ENCODE measurements around the gene MLLT3.

The MLLT3 gene

DNA sequence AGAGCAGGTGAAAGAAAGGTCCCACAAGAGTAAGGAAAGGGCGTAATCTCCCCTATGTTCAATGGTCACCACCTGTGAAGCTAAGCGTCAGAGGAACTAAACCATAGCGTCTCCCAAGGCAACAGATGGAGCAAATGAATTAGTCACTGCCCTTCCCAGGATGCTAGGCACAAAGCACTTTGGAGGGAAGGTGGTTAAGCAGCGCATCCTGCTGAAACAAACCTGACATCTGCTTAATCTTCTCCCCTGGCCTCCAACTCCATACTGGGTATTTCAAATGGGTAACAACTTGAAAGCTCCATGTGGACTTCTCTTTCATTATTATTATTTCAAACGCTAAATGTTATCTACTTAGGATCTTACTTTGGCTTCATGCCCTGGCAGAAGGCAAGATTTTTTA is 227.3 kb downstream of the MLLT3 start:
- Histone ChIP-seq H3K9me3 (ENCODE audit: low read length) (no peaks in the 10 kb centered on the region), H3K36me3 (ENCODE audit: insufficient read depth, low read length) (no peaks in the 10 kb centered on the region), H3K4me3 (ENCODE audit: low read length) (no peak overlapping the region), H2AFZ (ENCODE audit: low read depth, low read length) (no peak overlapping the region), H3K27me3 (ENCODE audit: insufficient read depth, low read length) (no peaks in the 10 kb centered on the region), H3K4me1 (ENCODE audit: insufficient read depth, low read length) (no peaks in the 10 kb centered on the region)

DNA sequence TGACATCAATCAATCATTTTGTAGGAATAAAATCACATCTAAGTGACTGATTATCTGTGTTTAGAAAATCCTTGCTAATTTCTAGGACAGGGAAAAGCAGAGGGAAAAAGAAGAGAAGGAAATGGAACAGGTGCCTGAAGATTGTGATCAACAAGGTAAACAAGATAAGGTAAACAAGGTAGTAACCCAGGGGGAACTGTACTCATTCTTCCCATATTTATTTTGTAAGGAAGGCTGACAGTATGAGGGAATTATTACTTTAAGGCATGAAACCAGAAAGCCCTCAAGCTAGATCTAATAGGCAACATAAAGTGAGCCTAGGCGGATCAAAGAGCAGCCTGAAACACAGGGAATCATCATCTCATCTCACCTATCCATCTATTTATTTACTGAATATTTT is 231.1 kb downstream of the MLLT3 start:
- Histone ChIP-seq H3K36me3 (ENCODE audit: insufficient read depth, low read length) (no peaks in the 10 kb centered on the region), H3K4me1 (ENCODE audit: insufficient read depth, low read length) (peaks cover 4% of the 10 kb centered on the region), H3K4me3 (ENCODE audit: low read length) (no peak overlapping the region), H3K9me3 (ENCODE audit: low read length) (no peaks in the 10 kb centered on the region), H3K27me3 (ENCODE audit: insufficient read depth, low read length) (no peaks in the 10 kb centered on the region), H2AFZ (ENCODE audit: low read depth, low read length) (no peak overlapping the region)

DNA sequence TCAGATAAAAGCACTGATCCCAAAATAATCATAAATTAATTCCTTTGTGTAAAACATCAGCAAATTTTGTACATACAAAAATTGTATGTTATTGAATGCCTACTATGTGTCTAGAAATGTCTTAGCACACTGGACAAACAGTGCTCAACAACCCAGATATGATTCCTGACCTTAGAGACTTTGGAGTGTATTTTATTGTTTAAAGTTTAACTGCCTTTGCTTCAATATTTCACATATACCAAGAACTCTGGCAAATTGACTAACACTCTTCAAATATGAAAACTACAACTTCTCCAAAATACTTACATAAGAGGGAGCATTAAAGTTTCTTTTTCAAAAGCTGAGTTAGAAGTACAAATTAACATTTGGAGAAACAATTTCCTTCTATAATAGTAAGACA is 231.9 kb downstream of the MLLT3 start:
- Histone ChIP-seq H2AFZ (ENCODE audit: low read depth, low read length) (no peak overlapping the region), H3K9me3 (ENCODE audit: low read length) (no peaks in the 10 kb centered on the region), H3K36me3 (ENCODE audit: insufficient read depth, low read length) (no peaks in the 10 kb centered on the region)

DNA sequence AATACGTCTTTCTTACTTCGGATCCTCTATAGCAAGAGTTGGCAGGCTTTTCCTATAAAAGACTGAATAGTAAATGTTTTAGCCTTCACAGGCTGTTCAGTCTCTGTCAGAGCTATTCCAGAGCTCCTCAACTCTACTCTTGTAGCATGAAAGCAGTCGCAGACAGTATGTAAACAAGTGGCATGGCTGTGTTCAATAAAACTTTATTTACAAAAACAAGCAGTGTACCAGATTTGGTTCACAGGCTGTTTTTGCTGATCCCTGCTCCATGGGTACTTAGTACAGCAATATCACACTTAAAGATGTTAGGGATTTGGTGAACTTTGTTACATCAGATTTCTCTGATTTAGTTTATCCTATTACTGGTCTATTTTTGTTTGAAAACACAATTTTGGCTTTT is 235.2 kb downstream of the MLLT3 start:
- Histone ChIP-seq H3K4me1 (ENCODE audit: insufficient read depth, low read length) (peaks cover 5% of the 10 kb centered on the region), H2AFZ (ENCODE audit: low read depth, low read length) (no peak overlapping the region), H3K27me3 (ENCODE audit: insufficient read depth, low read length) (no peaks in the 10 kb centered on the region), H3K9me3 (ENCODE audit: low read length) (no peaks in the 10 kb centered on the region), H3K4me3 (ENCODE audit: low read length) (no peak overlapping the region), H3K36me3 (ENCODE audit: insufficient read depth, low read length) (no peaks in the 10 kb centered on the region)

More for the DNA sequence above, 231.9 kb downstream of the MLLT3 start:
- Histone ChIP-seq H3K4me1 (ENCODE audit: insufficient read depth, low read length) (peaks cover 5% of the 10 kb centered on the region), H3K4me3 (ENCODE audit: low read length) (no peak overlapping the region), H3K27me3 (ENCODE audit: insufficient read depth, low read length) (no peaks in the 10 kb centered on the region)

DNA sequence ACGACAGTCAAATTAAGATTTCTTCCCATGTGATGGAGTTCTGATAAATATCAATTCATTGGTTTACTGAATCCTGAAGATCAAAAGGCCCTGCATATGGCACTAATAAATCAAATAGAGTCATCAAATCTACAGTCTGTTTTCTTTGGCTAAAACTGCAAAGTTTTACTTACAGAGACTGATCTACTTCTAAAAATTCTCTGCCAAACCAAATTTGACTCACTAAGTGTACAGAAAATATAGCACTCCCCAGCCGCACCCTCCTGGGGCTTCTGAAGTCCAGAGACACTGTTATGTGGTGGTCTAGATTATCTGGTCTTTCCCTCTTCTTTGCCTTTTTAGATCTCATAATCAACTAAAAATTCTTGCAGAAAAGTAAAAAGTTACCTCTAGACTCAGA is 237.7 kb downstream of the MLLT3 start:
- Histone ChIP-seq H3K4me1 (ENCODE audit: insufficient read depth, low read length) (peaks cover 9% of the 10 kb centered on the region), H3K4me3 (ENCODE audit: low read length) (no peak overlapping the region), H3K27me3 (ENCODE audit: insufficient read depth, low read length) (no peaks in the 10 kb centered on the region), H3K36me3 (ENCODE audit: insufficient read depth, low read length) (no peaks in the 10 kb centered on the region), H2AFZ (ENCODE audit: low read depth, low read length) (no peak overlapping the region), H3K9me3 (ENCODE audit: low read length) (no peaks in the 10 kb centered on the region)

DNA sequence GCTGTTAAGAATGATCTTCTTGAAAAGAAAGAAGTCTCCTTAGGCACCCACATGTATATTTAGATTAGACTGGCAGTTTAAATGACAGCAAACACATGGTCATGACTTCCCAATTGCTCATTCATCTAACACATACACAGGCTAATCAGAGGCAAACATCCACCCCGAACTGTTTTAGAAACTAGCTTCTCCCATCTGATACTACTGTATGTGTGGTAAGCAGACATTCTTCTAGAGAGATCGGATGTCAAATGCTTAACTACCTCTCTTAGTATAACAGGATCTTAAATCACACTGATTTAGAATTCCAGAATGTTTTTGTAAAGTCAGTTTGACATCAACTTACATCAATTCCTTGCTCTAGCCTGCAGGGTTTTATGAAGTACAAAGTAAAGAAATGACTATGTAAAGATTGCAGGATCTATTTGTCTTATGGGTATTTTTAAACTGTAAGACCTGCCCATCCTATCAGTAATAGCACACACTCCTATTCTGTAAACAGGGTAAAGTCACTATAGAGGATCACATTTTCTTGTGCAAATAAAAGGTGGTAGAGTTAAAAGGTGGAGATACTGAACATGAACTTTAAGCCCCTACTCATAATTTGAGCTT is 239.7 kb downstream of the MLLT3 start:
- H3K27me3 ChIP-seq (ENCODE audit: insufficient read depth, low read length), result no peaks in the 10 kb centered on the region
- H3K9me3 ChIP-seq (ENCODE audit: low read length), result no peaks in the 10 kb centered on the region
- H3K4me3 ChIP-seq (ENCODE audit: low read length), result no peak overlapping the region
- no peaks in the 10 kb centered on the region for H3K36me3 ChIP-seq (ENCODE audit: insufficient read depth, low read length)
- H2AFZ ChIP-seq (ENCODE audit: low read depth, low read length), result no peak overlapping the region
- H3K4me1 ChIP-seq (ENCODE audit: insufficient read depth, low read length), result peaks cover 11% of the 10 kb centered on the region

DNA sequence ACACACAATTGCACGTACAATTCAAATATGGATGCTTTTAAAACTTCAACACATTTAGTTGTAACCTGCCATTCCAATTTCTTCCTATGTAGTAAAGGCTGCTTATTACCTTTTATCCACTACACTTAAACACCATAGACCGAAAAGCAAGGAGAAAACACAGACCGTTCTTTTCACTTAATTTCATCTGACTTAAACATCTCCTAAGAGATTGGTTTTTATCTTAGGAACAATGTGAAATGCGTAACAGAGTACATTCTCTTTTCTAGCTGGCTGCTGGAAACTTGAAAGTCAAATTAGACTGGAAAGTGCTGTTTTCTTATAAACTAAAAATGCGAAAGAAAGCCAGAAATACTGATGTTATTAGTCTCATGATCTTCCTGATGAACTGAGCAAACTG is 241.8 kb downstream of the MLLT3 start:
- no peaks in the 10 kb centered on the region for H3K9me3 ChIP-seq (ENCODE audit: low read length)
- no peak overlapping the region for H2AFZ ChIP-seq (ENCODE audit: low read depth, low read length)
- no peaks in the 10 kb centered on the region for H3K36me3 ChIP-seq (ENCODE audit: insufficient read depth, low read length)
- H3K27me3 ChIP-seq (ENCODE audit: insufficient read depth, low read length), result no peaks in the 10 kb centered on the region
- H3K4me1 ChIP-seq (ENCODE audit: insufficient read depth, low read length), result peaks cover 6% of the 10 kb centered on the region
- no peak overlapping the region for H3K4me3 ChIP-seq (ENCODE audit: low read length)

DNA sequence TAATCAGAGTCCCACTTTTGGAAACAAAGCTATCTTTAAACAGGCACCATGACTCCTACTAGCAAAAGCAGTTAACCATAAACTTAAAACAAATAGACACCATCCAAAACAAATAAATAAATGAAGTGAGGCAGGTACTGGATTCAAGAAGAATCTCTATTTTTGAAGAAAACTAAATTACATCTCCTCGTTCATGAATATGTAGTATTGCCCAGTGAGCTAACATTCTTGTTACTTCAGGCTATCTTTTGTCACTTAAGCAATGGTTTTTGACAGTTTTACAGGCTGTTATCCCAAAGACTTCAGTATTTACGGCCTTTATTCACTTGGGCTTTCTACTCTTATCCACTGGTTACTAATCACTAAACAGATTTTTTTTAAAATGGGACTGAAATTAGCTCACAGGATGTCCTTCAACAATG is 242.5 kb downstream of the MLLT3 start:
- H3K4me3 ChIP-seq (ENCODE audit: low read length), result no peak overlapping the region
- H3K4me1 ChIP-seq (ENCODE audit: insufficient read depth, low read length), result peaks cover 6% of the 10 kb centered on the region
- no peak overlapping the region for H2AFZ ChIP-seq (ENCODE audit: low read depth, low read length)
- H3K9me3 ChIP-seq (ENCODE audit: low read length), result no peaks in the 10 kb centered on the region
- H3K27me3 ChIP-seq (ENCODE audit: insufficient read depth, low read length), result no peaks in the 10 kb centered on the region
- H3K36me3 ChIP-seq (ENCODE audit: insufficient read depth, low read length), result no peaks in the 10 kb centered on the region

DNA sequence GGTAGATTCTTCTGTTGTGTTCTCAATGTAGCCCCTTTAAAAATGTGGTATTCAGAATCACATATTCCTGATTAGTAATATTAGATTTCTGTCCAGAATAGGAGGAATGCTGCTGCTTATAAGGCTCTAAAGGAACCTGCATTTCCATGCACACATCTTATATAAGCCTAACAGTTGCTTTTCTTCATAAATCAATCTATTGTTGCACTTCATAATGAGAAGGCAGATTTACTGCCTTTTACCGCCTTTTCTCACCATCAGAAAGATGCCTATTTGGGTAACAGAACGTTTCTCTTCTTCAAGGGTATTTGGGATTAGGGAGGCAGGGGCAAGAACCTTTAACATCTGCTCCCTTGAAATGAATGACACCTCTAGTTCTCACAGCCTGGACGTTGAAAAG is 243.4 kb downstream of the MLLT3 start:
- Histone ChIP-seq H3K4me3 (ENCODE audit: low read length) (no peak overlapping the region), H3K9me3 (ENCODE audit: low read length) (no peaks in the 10 kb centered on the region), H3K4me1 (ENCODE audit: insufficient read depth, low read length) (peaks cover 6% of the 10 kb centered on the region), H3K36me3 (ENCODE audit: insufficient read depth, low read length) (no peaks in the 10 kb centered on the region), H2AFZ (ENCODE audit: low read depth, low read length) (no peak overlapping the region), H3K27me3 (ENCODE audit: insufficient read depth, low read length) (no peaks in the 10 kb centered on the region)

DNA sequence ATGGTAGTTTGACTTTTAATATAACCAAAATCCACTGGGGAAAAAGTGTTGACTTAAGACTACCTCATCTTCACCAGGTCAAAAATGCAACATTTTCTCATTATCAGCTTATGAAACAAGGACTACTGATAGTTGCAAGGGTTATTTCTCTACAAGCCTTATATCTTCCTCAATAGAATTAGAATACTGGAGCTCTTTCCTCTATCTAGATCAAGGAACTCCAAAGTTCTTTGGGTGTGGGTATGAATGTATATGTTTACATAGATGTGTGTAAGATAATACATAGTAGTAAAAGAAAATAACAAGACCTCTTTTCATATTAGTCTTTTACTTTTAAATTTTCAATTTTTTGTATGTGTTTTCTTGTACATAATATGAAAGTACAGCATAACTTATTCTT is 244.5 kb downstream of the MLLT3 start:
- no peaks in the 10 kb centered on the region for H3K9me3 ChIP-seq (ENCODE audit: low read length)
- H3K36me3 ChIP-seq (ENCODE audit: insufficient read depth, low read length), result no peaks in the 10 kb centered on the region
- no peaks in the 10 kb centered on the region for H3K27me3 ChIP-seq (ENCODE audit: insufficient read depth, low read length)
- no peak overlapping the region for H2AFZ ChIP-seq (ENCODE audit: low read depth, low read length)
- H3K4me1 ChIP-seq (ENCODE audit: insufficient read depth, low read length), result peaks cover 6% of the 10 kb centered on the region
- H3K4me3 ChIP-seq (ENCODE audit: low read length), result no peak overlapping the region

DNA sequence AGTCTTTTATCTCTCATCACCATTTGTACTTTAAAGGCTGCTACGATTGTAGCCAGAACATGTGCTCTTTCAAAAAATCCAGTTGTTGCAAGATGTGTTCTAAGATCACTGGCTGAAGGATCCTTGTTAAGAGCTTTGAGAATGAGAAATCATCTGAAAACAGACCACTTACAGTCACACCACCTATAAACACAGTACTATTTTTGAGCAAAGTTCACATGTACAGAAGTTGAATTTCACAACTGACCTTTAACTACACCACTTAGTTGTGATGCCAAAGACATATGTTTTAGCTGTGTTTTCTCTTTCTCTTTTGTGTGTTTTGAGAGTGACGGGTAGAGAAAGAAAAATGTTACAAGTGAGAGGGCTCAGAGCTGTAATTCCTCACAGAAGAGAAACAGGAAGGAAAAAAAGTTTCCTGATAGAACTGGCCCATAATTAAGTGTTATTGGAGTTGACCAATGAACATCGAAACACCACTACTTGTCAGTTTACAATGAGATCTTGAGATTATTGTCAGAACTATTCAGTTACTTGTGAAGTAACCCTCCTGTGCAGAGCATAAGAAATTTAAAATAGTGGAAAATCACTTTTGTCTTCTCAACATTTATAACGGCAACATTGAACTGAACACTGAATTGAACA is 245.4 kb downstream of the MLLT3 start:
- H3K4me1 ChIP-seq (ENCODE audit: insufficient read depth, low read length), result peaks cover 6% of the 10 kb centered on the region
- no peak overlapping the region for H2AFZ ChIP-seq (ENCODE audit: low read depth, low read length)
- H3K4me3 ChIP-seq (ENCODE audit: low read length), result no peak overlapping the region
- no peaks in the 10 kb centered on the region for H3K9me3 ChIP-seq (ENCODE audit: low read length)
- H3K27me3 ChIP-seq (ENCODE audit: insufficient read depth, low read length), result no peaks in the 10 kb centered on the region
- H3K36me3 ChIP-seq (ENCODE audit: insufficient read depth, low read length), result no peaks in the 10 kb centered on the region

DNA sequence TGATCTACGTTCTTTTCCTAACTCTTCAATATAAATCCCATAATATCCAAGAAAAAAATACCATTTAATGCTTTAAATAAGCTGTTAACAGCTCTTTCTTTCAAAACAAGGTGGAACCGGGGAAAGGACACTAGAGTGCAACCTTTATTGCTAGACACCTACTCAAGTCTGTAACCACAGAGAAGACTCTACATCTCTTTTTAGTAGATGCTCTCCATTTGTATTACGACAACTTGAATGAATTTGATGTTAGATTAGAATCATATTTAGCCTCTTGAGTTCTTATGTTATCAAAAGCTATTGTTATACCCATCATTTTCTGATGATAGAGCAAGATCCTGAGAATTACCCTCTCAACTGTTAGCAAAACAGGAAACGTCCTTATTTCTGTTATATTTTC is 246.3 kb downstream of the MLLT3 start:
- Histone ChIP-seq H3K4me3 (ENCODE audit: low read length) (no peak overlapping the region), H2AFZ (ENCODE audit: low read depth, low read length) (no peak overlapping the region), H3K9me3 (ENCODE audit: low read length) (no peaks in the 10 kb centered on the region), H3K4me1 (ENCODE audit: insufficient read depth, low read length) (peaks cover 6% of the 10 kb centered on the region), H3K27me3 (ENCODE audit: insufficient read depth, low read length) (no peaks in the 10 kb centered on the region), H3K36me3 (ENCODE audit: insufficient read depth, low read length) (no peaks in the 10 kb centered on the region)

DNA sequence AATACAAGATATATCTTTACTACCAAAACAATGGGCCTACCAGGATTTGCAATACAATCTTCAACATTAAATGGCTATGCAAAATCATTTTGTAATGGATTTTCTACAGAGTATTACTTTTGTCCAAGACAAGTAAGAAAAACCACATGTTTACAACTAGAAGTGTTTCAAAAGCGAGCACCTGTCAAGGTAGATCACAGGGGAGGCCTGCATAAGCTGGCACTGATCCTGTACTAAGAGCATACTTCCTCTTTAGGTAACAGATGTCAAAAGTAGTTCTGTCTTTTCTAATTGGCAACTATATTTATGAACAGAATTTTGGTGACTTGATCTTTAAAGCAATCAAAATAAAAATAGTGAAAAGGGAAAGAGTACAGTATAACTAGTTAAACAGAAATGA is 249.0 kb downstream of the MLLT3 start:
- H2AFZ ChIP-seq (ENCODE audit: low read depth, low read length), result no peak overlapping the region
- H3K36me3 ChIP-seq (ENCODE audit: insufficient read depth, low read length), result no peaks in the 10 kb centered on the region
- H3K27me3 ChIP-seq (ENCODE audit: insufficient read depth, low read length), result no peaks in the 10 kb centered on the region
- no peaks in the 10 kb centered on the region for H3K9me3 ChIP-seq (ENCODE audit: low read length)
- no peaks in the 10 kb centered on the region for H3K4me1 ChIP-seq (ENCODE audit: insufficient read depth, low read length)
- no peak overlapping the region for H3K4me3 ChIP-seq (ENCODE audit: low read length)

DNA sequence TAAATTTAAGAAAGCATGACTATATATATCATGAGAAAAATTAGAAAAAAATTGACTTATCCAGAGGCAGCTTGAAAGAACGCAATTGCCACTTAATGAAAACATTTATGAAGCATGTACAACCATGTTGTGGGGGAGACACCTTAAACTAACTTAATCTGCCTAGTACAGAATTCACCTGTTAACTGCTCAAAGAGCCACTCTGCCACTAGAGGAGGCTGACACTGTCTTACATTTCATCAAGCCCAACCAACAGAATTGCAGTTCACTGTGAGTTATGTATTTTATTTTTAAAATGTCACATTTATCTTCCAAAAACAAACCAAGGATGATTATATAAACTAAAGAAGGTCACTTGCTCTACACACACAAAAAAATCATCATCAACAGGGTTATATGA is 252.9 kb downstream of the MLLT3 start:
- no peaks in the 10 kb centered on the region for H3K4me1 ChIP-seq (ENCODE audit: insufficient read depth, low read length)
- H3K27me3 ChIP-seq (ENCODE audit: insufficient read depth, low read length), result no peaks in the 10 kb centered on the region
- H2AFZ ChIP-seq (ENCODE audit: low read depth, low read length), result no peak overlapping the region
- H3K36me3 ChIP-seq (ENCODE audit: insufficient read depth, low read length), result peaks cover 2% of the 10 kb centered on the region
- H3K9me3 ChIP-seq (ENCODE audit: low read length), result no peaks in the 10 kb centered on the region
- H3K4me3 ChIP-seq (ENCODE audit: low read length), result no peak overlapping the region
